IMR-90 (cell line): ENCODE measurements around the gene IL5RA. TPM values are rescaled to one million over a fixed set of nuclear protein-coding genes. Genes with fewer than 3 reads are reported as not detected.

Experiments
- ATAC-seq: fragments of 200-7000 bp; cut with Tn5 transposase; 2 replicates; pipeline ENCODE4 v1.9.1; 2020; ENCODE audit warnings: low read depth, mild to moderate bottlenecking, moderate library complexity
- BruUV-seq: library from RNA; stranded (reverse); fragments of 400-500 nt; replicated peaks from 2 replicates; lab custom pipeline; 2021; lab: Mats Ljungman, UMichigan
- CTCF ChIA-PET: fragments of 300-600 bp; formaldehyde crosslinking; extraction: SDS; loops from one replicate; lab custom pipeline; 2021; ENCODE audit warnings: antibody characterized with exemption; lab: Yijun Ruan, JAX
- POLR2A ChIA-PET: fragments of 300-600 bp; sonication (Branson Sonifier 250); formaldehyde crosslinking; loops from one replicate; lab custom pipeline; 2022; ENCODE audit warnings: antibody characterized with exemption; ENCODE audit not compliant: unreplicated experiment; lab: Charles Lee
- DNase-seq: peaks from one replicate; pipeline ENCODE4 v3.0.0; 2013
- H2AFZ ChIP-seq: replicated peaks from 2 replicates; pipeline ENCODE3; 2013; ENCODE audit warnings: low read length, mild to moderate bottlenecking; ENCODE audit not compliant: poor library complexity
- H2AK5ac ChIP-seq: 2 replicates; pipeline ENCODE4 v1.6.1; 2013; ENCODE audit warnings: low read depth, low read length, inconsistent platforms
- H2AK9ac ChIP-seq: replicated peaks from 2 replicates; pipeline ENCODE3; 2013; ENCODE audit warnings: mild to moderate bottlenecking, low read depth, low read length, moderate library complexity; ENCODE audit not compliant: poor library complexity
- H2BK120ac ChIP-seq: 2 replicates; pipeline ENCODE4 v1.6.1; 2013; ENCODE audit warnings: low read depth, low read length, inconsistent platforms
- H2BK15ac ChIP-seq: 3 replicates; pipeline ENCODE4 v1.6.1; 2013; ENCODE audit warnings: low read depth, low read length, inconsistent platforms
- H2BK20ac ChIP-seq: 2 replicates; pipeline ENCODE4 v1.6.1; 2013; ENCODE audit warnings: low read depth, mild to moderate bottlenecking, inconsistent platforms, low read length, moderate library complexity
- H2BK5ac ChIP-seq: 2 replicates; pipeline ENCODE4 v1.6.1; 2013; ENCODE audit warnings: mild to moderate bottlenecking, low read depth, low read length, inconsistent platforms; ENCODE audit not compliant: poor library complexity, severe bottlenecking
- H3K14ac ChIP-seq: replicated peaks from 2 replicates; pipeline ENCODE4 v1.6.1; 2013; ENCODE audit warnings: low read depth, low read length, inconsistent platforms
- H3K18ac ChIP-seq: 2 replicates; pipeline ENCODE4 v1.6.1; 2013; ENCODE audit warnings: low read depth, low read length, control low read depth
- H3K23ac ChIP-seq: 2 replicates; pipeline ENCODE4 v1.6.1; 2013; ENCODE audit warnings: low read depth, low read length, inconsistent platforms
- H3K27ac ChIP-seq: 2 replicates; pipeline ENCODE4 v1.5.1; 2013; ENCODE audit warnings: mild to moderate bottlenecking, control low read depth, low read length; ENCODE audit not compliant: insufficient read depth
- H3K27me3 ChIP-seq: 2 replicates; pipeline ENCODE4 v1.6.1; 2013; ENCODE audit warnings: low read length; ENCODE audit not compliant: control insufficient read depth, insufficient read depth
- H3K36me3 ChIP-seq: 2 replicates; pipeline ENCODE4 v1.6.1; 2013; ENCODE audit warnings: low read length, mixed read lengths; ENCODE audit not compliant: control insufficient read depth, insufficient read depth
- H3K4ac ChIP-seq: 2 replicates; pipeline ENCODE4 v1.6.1; 2013; ENCODE audit warnings: low read depth, low read length, inconsistent platforms
- H3K4me1 ChIP-seq: 2 replicates; pipeline ENCODE4 v1.6.1; 2013; ENCODE audit warnings: low read length, mixed read lengths; ENCODE audit not compliant: control insufficient read depth, insufficient read depth
- H3K4me2 ChIP-seq: 2 replicates; pipeline ENCODE4 v1.6.1; 2013; ENCODE audit warnings: low read depth, mild to moderate bottlenecking, control low read depth, low read length, moderate library complexity
- H3K4me3 ChIP-seq: 2 replicates; pipeline ENCODE4 v1.5.1; 2013; ENCODE audit warnings: low read depth, mild to moderate bottlenecking, control low read depth, low read length, moderate library complexity; ENCODE audit not compliant: insufficient read depth
- H3K56ac ChIP-seq: 2 replicates; pipeline ENCODE4 v1.6.1; 2013; ENCODE audit warnings: low read length, inconsistent platforms; ENCODE audit not compliant: insufficient read depth; ENCODE audit errors: extremely low read depth
- H3K79me1 ChIP-seq, 2 experiments: 2 replicates each; pipeline ENCODE4 v1.6.1; 2013; ENCODE audit warnings: low read length in 2 of 2, inconsistent platforms in 1 of 2, low read depth in 1 of 2
- H3K9ac ChIP-seq: 2 replicates; pipeline ENCODE4 v1.6.1; 2013; ENCODE audit warnings: low read depth, low read length, control low read depth
- H3K9me1 ChIP-seq: 2 replicates; pipeline ENCODE4 v1.6.1; 2013; ENCODE audit warnings: low read length, inconsistent platforms; ENCODE audit not compliant: insufficient read depth
- H3K9me3 ChIP-seq: 2 replicates; pipeline ENCODE4 v1.6.1; 2013; ENCODE audit warnings: low read length; ENCODE audit not compliant: control insufficient read depth, insufficient read depth
- H4K20me1 ChIP-seq: 2 replicates; pipeline ENCODE4 v1.6.1; 2013; ENCODE audit warnings: low read length, inconsistent platforms; ENCODE audit not compliant: insufficient read depth
- H4K5ac ChIP-seq: 2 replicates; pipeline ENCODE4 v1.6.1; 2013; ENCODE audit warnings: mild to moderate bottlenecking, low read depth, low read length, control low read depth
- H4K8ac ChIP-seq, 2 experiments: 2 replicates each; pipeline ENCODE4 v1.6.1; 2013; ENCODE audit warnings: low read depth in 2 of 2, low read length in 2 of 2, control low read depth in 1 of 2, inconsistent platforms in 1 of 2
- H4K91ac ChIP-seq: 2 replicates; pipeline ENCODE4 v1.6.1; 2013; ENCODE audit warnings: low read depth, low read length, inconsistent platforms; ENCODE audit not compliant: insufficient read depth
- BHLHE40 ChIP-seq: fragments of 150-350 bp; IDR thresholded peaks from 2 replicates; pipeline ENCODE4 v1.6.1; 2016; ENCODE audit warnings: mild to moderate bottlenecking, low read depth, low read length
- CEBPB ChIP-seq: IDR thresholded peaks from 2 replicates; pipeline ENCODE4 v1.6.1; 2012; ENCODE audit warnings: low read depth, low read length, improper control_type of control experiment
- CHD1 ChIP-seq: IDR thresholded peaks from 2 replicates; pipeline ENCODE4 v1.6.1; 2012; ENCODE audit warnings: low read depth, low read length, improper control_type of control experiment
- CTCF ChIP-seq: conservative IDR thresholded peaks from 2 replicates; pipeline ENCODE4 v1.5.1; 2012; ENCODE audit warnings: mild to moderate bottlenecking, low read depth, low read length, improper control_type of control experiment
- ELK1 ChIP-seq: fragments of 150-350 bp; IDR thresholded peaks from 2 replicates; pipeline ENCODE4 v1.6.1; 2016; ENCODE audit warnings: low read depth, mild to moderate bottlenecking, low read length, moderate library complexity, borderline replicate concordance
- FOS ChIP-seq: fragments of 150-350 bp; IDR thresholded peaks from 2 replicates; pipeline ENCODE4 v1.6.1; 2016; ENCODE audit warnings: low read depth, low read length
- MAFK ChIP-seq: IDR thresholded peaks from 2 replicates; pipeline ENCODE4 v1.6.1; 2012; ENCODE audit warnings: low read depth, low read length, improper control_type of control experiment
- MXI1 ChIP-seq: IDR thresholded peaks from 2 replicates; pipeline ENCODE4 v1.6.1; 2012; ENCODE audit warnings: low read depth, mild to moderate bottlenecking, low read length, moderate library complexity, borderline replicate concordance
- NFE2L2 ChIP-seq: fragments of 150-350 bp; IDR thresholded peaks from 2 replicates; pipeline ENCODE4 v1.6.1; 2016; ENCODE audit warnings: low read depth, mild to moderate bottlenecking, low read length
- POLR2A ChIP-seq: IDR thresholded peaks from 2 replicates; pipeline ENCODE4 v1.6.1; 2012; ENCODE audit warnings: mild to moderate bottlenecking, low read depth, low read length
- RAD21 ChIP-seq: IDR thresholded peaks from 2 replicates; pipeline ENCODE4 v1.6.1; 2012; ENCODE audit warnings: low read length, improper control_type of control experiment
- RCOR1 ChIP-seq: IDR thresholded peaks from 2 replicates; pipeline ENCODE4 v1.6.1; 2012; ENCODE audit warnings: mild to moderate bottlenecking, low read length, improper control_type of control experiment; ENCODE audit not compliant: insufficient replicate concordance
- RFX5 ChIP-seq: IDR thresholded peaks from 2 replicates; pipeline ENCODE4 v1.8.0; 2012; ENCODE audit warnings: low read depth, mild to moderate bottlenecking, low read length, moderate library complexity
- SMC3 ChIP-seq: fragments of 150-350 bp; IDR thresholded peaks from 2 replicates; pipeline ENCODE4 v1.6.1; 2016; ENCODE audit warnings: low read depth, mild to moderate bottlenecking, antibody characterized with exemption, low read length, moderate library complexity
- WGBS, 2 experiments: methylation state at CpG; one replicate each; pipeline versions ENCODE4 v1.1.5 to v1.1.7; 2013; ENCODE audit warnings: missing lambda C conversion rate in 2 of 2; ENCODE audit not compliant: insufficient read length in 1 of 2; ENCODE audit errors: extremely low coverage in 2 of 2; 5-methylcytosine and 5-hydroxymethylcytosine counted together
- dilution Hi-C: fragments of 300-500 bp; cut with HindIII; formaldehyde crosslinking; loops from one replicate; pipeline ENCODE4 v1.14.3; 2018; ENCODE audit warnings: low sequenced_read_pairs; ENCODE audit not compliant: unreplicated experiment
- in situ Hi-C: fragments of 300-500 bp; cut with MboI; formaldehyde crosslinking; loops from 3 replicates; pipeline ENCODE4 v1.14.3; 2019; ENCODE audit warnings: low sequenced_read_pairs, inconsistent platforms, mixed read lengths
- intact Hi-C: fragments of 100-400 bp; cut with micrococcal nuclease; formaldehyde crosslinking; loops from 2 replicates; pipeline ENCODE4 v1.10.0; 2022
- polyA plus RNA-seq, 3 experiments: library from polyadenylated mRNA; depleted of rRNA; stranded (reverse); fragments of >200 nt; gene quantifications; 2 replicates each; pipeline ENCODE4 v1.2.3, GENCODE V29; 2012; ENCODE audit warnings: low replicate concordance in 1 of 3
- total RNA-seq: library from RNA; depleted of rRNA; stranded (reverse); fragments of >200 nt; gene quantifications from 2 replicates; pipeline ENCODE4 v1.2.3, GENCODE V29; 2012

The IL5RA gene
- total and polyA plus RNA-seq, 2 of the 4 experiments (the other 2 are of a cell fraction), result not detected

DNA sequence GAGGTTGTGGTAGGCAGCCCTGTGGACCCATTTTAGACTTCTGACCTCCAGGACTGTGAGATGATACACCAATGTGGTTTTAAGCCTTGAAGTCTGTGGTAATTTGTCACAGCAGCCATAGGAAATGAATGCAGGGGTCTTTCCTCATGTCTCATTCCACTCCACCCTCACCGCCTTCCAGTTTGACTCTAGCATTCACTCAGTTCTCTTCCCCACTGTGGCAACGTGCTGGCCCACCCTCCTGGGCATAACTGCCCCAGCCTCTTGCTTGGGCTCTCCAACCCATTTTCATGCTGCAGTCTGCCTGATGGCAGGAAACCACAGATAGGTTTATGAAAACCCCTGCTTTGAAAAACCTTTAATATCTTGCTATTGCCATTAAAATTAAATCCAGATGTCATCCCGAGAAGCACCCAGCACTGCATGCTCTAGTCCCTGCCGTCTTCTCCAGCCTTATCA is 9.2 kb upstream of the IL5RA start (continued):
- TF ChIP-seq ELK1, result no peak
- TF ChIP-seq RAD21, result no peak
- TF ChIP-seq FOS, result no peak

- Histone ChIP-seq H3K4ac (no peak overlapping the region), H4K8ac (no peak overlapping the region), H3K36me3 (no peaks in the 10 kb centered on the region), H3K56ac (no peak overlapping the region), H3K18ac (no peak overlapping the region), H2BK20ac (no peak overlapping the region), H4K5ac (no peak overlapping the region), H4K91ac (no peak overlapping the region), H3K27me3 (no peaks in the 10 kb centered on the region), H3K9me1 (no peaks in the 10 kb centered on the region), H3K4me2 (no peak overlapping the region), H3K9ac (no peak overlapping the region), H3K27ac (no peak overlapping the region), H2BK5ac (no peak overlapping the region), H2BK15ac (no peak overlapping the region), H3K79me1 (no peaks in the 10 kb centered on the region), H2BK120ac (no peak overlapping the region), H3K23ac (no peak overlapping the region), H3K4me1 (no peaks in the 10 kb centered on the region), H2AFZ (no peak overlapping the region), H3K4me3 (no peak overlapping the region), H4K20me1 (no peaks in the 10 kb centered on the region), H3K14ac (no peak overlapping the region), H3K9me3 (no peaks in the 10 kb centered on the region), H2AK9ac (no peak overlapping the region), H2AK5ac (no peak overlapping the region)
- CTCF ChIA-PET, result no interaction called here
- no CpG with 5 or more reads among the region's 2 CpGs for WGBS, 2 experiments
- intact Hi-C loops, result no loop called here
- POLR2A ChIA-PET, result no interaction called here
- in situ Hi-C loops, result no loop called here
- dilution Hi-C loops, result no loop called here
- ATAC-seq (no peak), DNase-seq (no peak)
- no TSS peak for BruUV-seq
- no peak for TF ChIP-seq RAD21
- TF ChIP-seq RFX5, result no peak
- no peak for TF ChIP-seq BHLHE40
- no peak for TF ChIP-seq ELK1
- no peak for TF ChIP-seq MXI1
- no peak for TF ChIP-seq RCOR1
- TF ChIP-seq MAFK, result no peak
- no peak for TF ChIP-seq NFE2L2
- TF ChIP-seq SMC3, result no peak
- no peak for TF ChIP-seq CTCF
- TF ChIP-seq CEBPB, result no peak
- no peak for TF ChIP-seq POLR2A
- no peak for TF ChIP-seq FOS
- no peak for TF ChIP-seq CHD1
Measured at GRCh38 chr3:3117651-3118050, 7.5 kb upstream of the IL5RA start.
